GM18505 (cell line): ENCODE results near the gene EIF3L.

Experiments
- ATAC-seq: cut with Tn5 transposase; IDR thresholded peaks from one replicate; pipeline ENCODE4 v1.9.1; 2021; ENCODE audit not compliant: unreplicated experiment
- POLR2A ChIP-seq: IDR thresholded peaks from 4 replicates; pipeline ENCODE4 v1.6.1; 2011; ENCODE audit warnings: borderline replicate concordance; ENCODE audit not compliant: insufficient read depth, insufficient read length; ENCODE audit errors: extremely low read depth

Gene EIF3L

DNA sequence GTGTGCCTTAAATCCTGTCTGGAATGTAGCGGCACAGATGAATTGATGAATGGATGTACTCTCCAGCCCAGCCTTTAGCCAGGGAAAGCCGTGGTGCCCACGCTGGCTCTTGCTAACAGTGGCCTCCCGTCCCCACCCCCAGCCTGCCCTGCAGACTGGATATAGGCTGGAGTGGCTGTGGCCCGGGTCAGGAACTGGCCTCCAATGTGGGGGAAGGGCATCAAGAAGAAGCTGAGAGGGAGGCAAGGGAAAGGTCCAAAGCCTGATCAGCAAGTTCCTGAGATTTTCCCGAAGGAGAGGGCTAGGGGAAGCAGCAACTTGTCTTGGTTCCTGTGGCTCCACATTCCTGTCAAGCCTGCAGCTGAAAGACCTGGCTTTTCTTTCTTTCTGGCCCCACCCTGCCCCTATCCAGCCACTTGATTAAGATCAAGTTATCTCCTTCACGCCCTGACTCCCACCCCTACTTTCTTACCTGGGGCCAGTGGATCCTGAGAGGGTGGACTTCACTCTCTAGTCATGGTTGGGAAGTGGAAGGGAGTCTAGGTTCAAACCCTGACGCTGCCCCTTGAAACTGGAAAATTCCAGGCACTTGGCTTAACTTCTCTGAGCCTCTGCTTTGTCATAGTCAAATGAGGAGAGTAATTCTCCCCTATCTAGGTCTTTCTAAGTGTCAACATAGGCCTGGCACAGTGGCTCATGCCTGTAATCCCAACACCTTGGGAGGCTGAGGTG, 45.9 kb downstream of the EIF3L start:
- no peak for ATAC-seq

DNA sequence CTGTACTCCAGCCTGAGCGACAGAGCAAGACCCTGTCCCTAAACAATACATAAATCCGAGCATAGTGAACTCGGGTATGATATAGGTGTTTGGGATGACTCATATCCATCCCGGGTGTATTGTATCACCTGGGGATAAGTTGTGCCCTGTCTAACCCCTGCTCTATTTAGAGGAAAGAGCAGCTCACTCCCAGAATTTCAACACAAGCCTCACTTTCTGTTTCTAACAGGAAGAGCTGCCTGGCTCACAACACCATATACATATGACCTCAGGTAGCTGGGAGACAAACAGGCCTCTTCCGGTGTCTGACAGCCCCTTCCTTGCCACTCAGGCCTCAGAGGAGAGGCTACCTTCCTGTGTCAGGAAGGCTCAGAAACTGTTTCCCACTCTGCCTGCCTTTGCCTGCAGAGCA, 47.0 kb downstream of the EIF3L start:
- peak; percentile 72 for TF ChIP-seq POLR2A
- no peak for ATAC-seq

More for the DNA sequence above, 45.9 kb downstream of the EIF3L start:
- TF ChIP-seq POLR2A = no peak

DNA sequence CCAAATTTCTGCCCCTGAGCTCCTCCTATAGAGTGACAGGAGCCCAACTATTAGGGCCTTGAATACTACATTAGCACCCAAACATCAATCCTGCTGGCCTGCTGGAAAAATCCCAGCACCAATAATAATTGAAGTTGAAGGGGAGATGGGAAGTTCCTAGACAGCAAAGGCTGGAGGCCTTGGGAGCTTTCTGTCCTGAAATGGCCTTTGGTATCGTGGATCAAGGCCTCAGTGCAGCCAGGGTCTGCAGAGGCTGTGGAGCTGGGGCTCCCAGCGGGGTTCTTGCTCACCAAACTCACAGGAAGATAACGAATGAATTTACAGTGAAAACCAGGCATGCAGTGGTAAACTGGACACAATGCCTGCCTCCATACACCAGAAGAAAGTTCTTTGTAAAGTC, 47.7 kb downstream of the EIF3L start:
- TF ChIP-seq POLR2A = no peak
- no peak for ATAC-seq

DNA sequence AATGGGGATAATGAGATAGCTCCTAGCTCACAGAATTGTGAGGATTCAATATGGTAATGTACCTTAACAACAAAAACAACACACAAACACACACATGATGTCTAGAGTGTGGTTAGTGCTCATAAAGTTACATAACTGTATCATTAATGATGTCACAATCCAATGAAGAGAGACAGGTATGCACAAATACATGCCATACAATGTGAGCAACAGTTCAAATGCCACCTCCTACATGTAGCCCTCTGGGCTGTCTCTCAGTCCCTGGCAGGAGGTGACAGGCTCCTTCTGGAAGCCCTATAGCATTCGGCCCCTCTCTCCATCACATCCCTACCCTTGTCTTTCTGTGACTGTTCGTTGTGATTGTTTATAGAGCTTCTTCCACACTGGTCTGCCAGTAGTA, 48.6 kb downstream of the EIF3L start:
- ATAC-seq = no peak
- no peak for TF ChIP-seq POLR2A

DNA sequence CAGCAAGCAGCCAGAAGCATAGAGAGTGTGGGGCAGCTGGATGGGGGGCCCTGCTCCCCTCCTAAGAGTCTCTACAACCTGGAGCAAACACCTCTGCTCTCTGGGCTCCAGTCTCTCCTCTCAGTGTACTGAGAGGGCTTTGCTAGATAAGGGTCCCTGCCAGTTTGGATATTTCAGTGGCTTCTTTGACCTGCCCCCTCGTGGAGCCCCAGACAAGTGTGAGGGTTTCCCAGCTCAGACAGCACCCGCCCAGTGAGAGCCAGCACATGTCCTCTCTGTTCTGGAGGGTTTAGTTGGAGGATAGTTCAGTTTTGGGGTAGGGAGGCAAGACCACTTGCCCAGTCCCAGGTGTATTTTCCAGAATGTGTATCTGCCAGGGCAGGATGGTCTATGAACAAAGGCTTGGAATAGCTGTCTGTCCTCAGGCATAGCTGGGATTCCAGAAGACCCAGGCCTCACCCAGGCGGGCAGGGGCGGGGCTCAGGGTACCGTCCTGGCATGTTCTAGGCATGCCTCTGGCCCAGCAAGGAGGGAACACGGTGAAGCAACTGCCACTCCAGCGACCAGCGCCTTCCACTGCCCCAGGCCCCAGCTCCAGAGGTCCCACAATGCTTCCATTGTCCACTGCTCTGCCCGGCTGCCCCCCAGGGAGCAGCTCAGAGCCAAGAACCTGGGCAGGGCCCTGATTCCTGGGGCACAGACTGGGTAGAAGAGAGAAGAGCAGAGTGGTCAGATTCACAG, 49.4 kb downstream of the EIF3L start:
- ATAC-seq = no peak
- TF ChIP-seq POLR2A = no peak

DNA sequence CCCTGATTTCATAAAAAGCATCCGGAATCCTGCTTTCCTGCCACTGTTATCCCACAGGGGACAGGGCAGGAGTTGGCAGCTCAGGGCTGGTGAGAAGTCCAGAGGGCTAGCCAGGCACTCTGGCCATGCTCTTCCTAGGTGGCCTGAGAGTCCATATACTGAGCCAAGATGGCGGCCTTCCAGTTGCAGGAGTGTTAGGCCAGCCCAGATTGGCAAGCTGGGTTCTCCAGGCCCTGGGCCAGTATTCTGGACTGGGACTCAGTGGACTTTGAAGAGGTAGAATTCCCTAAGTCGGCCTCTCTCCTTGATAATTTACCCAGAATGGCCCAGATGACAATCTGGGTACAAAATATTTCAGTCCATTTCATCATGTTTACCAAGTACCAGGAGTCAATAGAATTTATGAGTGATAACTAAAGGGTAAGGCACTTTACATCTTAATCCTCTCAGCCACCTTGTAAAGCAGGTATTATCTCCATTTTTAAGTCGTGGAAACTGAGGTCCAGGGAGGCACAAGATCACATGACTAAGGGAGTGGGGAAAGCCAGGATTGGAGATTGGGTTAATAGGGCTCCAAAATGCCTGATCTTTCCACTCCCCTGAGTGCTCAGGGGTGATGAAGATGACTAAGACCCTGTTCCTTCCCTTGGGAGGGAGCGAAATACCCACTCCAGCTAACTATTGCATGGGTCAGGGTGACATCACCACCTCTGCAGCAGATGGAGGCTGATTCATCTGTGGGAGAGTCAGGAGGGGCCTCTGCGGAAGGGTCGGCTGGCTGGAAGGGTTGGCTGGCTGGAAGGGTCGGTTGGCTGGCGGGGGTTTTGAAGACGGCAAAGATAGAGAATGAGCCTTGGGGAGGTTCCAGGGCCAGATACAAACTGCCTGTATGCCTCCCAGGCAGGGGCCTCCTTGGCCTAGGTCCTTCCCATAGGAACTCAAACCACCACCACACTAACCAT, 55.6 kb downstream of the EIF3L start:
- no peak for TF ChIP-seq POLR2A
- ATAC-seq = no peak

DNA sequence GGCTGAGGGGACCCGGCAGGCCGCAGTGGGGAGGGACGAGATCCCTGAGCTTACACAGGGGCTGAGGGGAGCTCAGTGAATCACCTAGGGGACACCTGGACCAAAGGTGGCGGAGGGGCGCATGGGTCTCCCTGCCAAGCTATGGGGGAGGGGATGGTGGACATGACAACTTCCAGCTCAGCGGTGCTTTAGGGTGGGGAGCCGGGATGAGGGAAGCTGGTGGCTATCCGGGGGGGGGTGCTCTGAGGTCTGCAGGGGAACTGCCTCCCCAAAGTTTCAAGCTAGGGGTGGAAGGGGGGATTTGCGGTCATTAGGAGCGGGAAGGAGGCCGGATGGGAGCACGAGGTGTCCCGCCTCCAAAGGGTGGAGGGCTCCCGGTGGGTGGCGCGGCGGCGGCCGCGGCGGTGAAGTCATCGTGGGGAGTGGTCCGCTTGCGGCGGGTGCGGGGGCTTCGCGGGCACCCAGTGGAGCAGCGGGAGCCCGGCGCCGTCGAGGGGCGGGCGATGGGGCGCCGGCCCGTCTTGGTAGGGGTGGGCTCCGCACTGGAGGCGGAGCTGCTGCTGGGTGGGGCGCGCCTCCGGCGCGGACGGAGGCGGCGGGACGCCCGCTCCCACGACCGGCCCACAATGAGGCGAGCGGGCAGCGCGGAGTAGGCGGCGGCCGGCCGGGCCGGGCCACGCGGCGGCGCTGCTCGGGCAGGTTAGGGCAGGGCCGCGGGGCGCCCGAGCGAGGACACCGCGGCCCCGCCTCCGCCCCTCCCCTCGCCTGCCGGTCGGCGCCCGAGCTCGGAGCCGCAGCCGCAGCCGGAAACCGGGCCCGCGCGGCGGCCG, 56.5 kb downstream of the EIF3L start, which contains the start of gene MICALL1:
MICALL1 (plus strand) TSS at position 764 of the 830 bp plus-strand sequence. CDS start 126 bp downstream, outside the sequence.
- ATAC-seq = peak; percentile 83

DNA sequence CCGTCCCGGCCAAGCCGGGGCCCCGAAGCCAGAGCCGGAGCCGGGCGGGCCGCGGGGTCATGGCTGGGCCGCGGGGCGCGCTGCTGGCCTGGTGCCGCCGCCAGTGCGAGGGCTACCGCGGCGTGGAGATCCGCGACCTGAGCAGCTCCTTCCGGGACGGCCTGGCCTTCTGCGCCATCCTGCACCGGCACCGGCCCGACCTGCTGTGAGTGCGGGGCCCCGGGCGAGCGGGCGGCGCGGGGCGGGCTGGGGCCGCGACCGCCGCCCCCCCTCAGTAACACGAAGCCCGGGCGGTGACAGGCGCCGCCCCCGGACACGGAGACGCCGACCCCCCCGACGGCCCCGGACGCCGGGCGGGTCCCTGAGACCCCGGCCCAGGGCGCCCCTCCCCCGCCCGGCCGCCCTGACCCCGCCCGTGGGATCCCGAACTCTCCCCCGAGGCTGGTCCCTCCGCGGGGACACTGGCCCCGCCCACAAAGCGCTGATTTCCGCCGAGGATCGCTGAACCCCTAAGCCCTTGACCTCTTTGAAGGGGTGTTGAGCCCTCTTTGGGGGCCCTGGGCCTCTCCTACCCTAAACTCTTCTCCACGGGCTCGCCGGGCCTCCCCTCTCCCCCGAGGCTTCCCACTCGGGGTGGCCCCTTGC, 57.3 kb downstream of the EIF3L start:
- peak; percentile 59 for TF ChIP-seq POLR2A
- peak; percentile 25 for ATAC-seq

More for the DNA sequence above, 56.5 kb downstream of the EIF3L start, which contains the start of gene MICALL1:
- no peak for TF ChIP-seq POLR2A

DNA sequence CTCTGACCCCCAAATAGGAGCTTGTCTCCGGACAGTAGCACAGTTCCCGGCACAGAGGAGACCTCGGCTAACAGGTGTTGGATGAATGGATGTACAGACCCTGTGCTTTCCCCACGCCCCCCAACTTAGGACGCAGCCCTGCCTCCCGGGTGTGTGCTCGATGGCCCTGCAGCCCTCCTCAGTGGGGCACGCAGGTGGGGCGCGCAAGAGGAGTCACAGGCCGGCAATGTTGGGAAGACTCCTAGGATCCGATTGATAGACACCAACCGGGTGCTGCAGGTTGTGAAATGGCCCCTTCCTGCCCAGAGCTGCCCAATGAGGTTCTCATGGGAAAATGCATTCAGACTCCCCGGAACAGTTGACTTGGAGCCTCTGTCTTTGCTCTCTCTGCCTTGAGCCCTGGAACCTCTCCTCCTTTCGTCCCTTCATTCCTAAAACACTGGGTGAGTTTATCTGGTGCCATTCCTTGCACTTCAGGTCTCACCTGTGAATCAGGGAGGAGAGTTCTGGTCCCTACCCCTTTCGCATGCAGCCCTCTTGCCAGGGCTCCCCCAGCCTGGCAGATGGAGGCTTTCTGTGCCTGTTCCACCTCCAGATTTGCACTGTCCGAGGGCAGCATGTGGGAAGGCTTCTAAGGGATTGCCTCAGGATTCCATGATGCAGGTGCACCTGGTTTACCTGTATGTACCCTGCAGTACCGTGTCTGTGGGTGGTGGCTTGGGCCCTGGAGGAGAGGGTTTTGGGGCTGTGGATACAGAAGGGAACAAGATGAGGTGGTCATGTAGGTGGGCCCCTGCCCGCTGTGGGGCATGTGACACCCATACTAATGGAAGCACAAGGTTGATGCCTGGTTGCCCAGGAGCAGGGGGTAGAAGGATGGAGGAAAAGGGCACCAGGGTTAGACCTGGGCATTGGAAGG, 58.1 kb downstream of the EIF3L start:
- no peak for TF ChIP-seq POLR2A
- ATAC-seq = no peak

DNA sequence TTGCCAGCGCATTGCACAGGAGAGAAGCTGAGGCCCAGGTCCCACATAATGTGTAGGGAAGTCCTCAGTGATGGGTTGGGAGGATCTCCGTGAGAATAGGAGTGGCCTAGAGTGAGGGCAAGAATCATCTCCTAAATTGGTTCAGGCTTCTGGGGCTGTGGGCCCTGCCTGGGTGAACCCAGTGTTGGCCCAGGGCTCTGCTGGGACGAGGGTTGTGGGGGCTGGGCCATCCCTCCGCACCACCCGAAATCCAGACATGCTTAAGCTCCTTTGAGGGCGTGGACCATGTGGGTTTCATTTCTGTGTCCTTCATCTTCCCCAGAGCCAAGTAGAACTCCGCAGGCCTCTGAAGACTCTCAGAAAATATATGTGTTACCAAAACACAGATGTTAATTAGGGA, 60.5 kb downstream of the EIF3L start:
- no peak for TF ChIP-seq POLR2A
- ATAC-seq = no peak
